Prostate gland (tissue), 2 donors: ENCODE results near the gene LGALS3BP. TPM values are rescaled to one million over a fixed set of nuclear protein-coding genes. Genes with fewer than 3 reads are reported as not detected.
"Not testable (repeated sequence)": the region's sequence is repeated elsewhere in the genome, so short reads cannot be mapped to it uniquely, and the experiment has no call there.

Source experiments
- DNase-seq: peaks from one replicate; pipeline ENCODE4 v3.0.0-alpha.2; 2019; ENCODE audit warnings: low spot score
- H3K27ac ChIP-seq, 2 donors: fragments of 200-600 bp; sonication (generic); 2 replicates each; pipeline ENCODE4 v1.5.1; 2017 to 2019
- H3K27me3 ChIP-seq: fragments of 200-600 bp; sonication (generic); replicated peaks from 2 replicates; pipeline ENCODE4 v1.5.1; 2019; ENCODE audit not compliant: insufficient read depth
- H3K36me3 ChIP-seq, 2 donors: fragments of 200-600 bp; sonication (generic); 1 replicate in 1 of 2; 2 replicates in 1 of 2; pipeline versions ENCODE4 v1.5.1 to v1.8.1; 2017 to 2019
- H3K4me1 ChIP-seq: fragments of 200-600 bp; sonication (generic); replicated peaks from 2 replicates; pipeline ENCODE4 v1.5.1; 2019
- H3K4me3 ChIP-seq, 2 donors: fragments of 200-600 bp; sonication (generic); 2 replicates each; pipeline ENCODE4 v1.5.1; 2017 to 2019
- H3K9me3 ChIP-seq: fragments of 200-600 bp; sonication (generic); 2 replicates; pipeline ENCODE4 v1.5.1; 2017
- POLR2A ChIP-seq: fragments of 450-650 bp; IDR thresholded peaks from one replicate; pipeline ENCODE4 v1.6.1; 2016; ENCODE audit warnings: antibody characterized with exemption, mild to moderate bottlenecking
- POLR2AphosphoS5 ChIP-seq: sonication (generic); formaldehyde crosslinking; IDR thresholded peaks from one replicate; pipeline ENCODE4 v1.6.1; 2017; ENCODE audit warnings: antibody characterized with exemption
- WGBS: methylation state at CpG from one replicate; pipeline ENCODE4 v1.1.5; 2018; 5-methylcytosine and 5-hydroxymethylcytosine counted together
- intact Hi-C: fragments of 100-400 bp; cut with DNase I; formaldehyde crosslinking; loops from one replicate; pipeline ENCODE4 v1.14.2; 2022
- total RNA-seq, 2 donors: library from RNA; depleted of rRNA; stranded (reverse); fragments of >200 nt; gene quantifications; one replicate each; pipeline ENCODE4 v1.1.0, GENCODE V29; 2016
- TF ChIP-seq, protein P1 (sequence below), 4 experiments: fragments of 200-600 bp in 2 of 4; fragments of 450-650 bp in 2 of 4; sonication (generic) in 2 of 4; IDR thresholded peaks; 1 replicate in 3 of 4; 2 replicates in 1 of 4; pipeline ENCODE4 v1.5.1; 2016 to 2019; ENCODE audit warnings: antibody characterized with exemption in 4 of 4, mild to moderate bottlenecking in 2 of 4, moderate library complexity in 2 of 4

LGALS3BP gene
- total RNA-seq, 2 donors from 2014 or later, result 570 to 890 TPM

GRCh38 chr17:78966910-78967600, 12.7 kb downstream of the LGALS3BP start:
- H3K27ac ChIP-seq, result no peak overlapping the region
- DNase-seq, result no peak
- no peaks in the 10 kb centered on the region for H3K27me3 ChIP-seq
- H3K4me1 ChIP-seq, result no peaks in the 10 kb centered on the region
- no peaks in the 10 kb centered on the region for H3K9me3 ChIP-seq
- 72% methylated on average over 23 of the region's 23 CpGs for WGBS
- no peak overlapping the region for H3K4me3 ChIP-seq
- TF ChIP-seq POLR2A (no peak), POLR2AphosphoS5 (no peak)
- TF ChIP-seq, protein P1, sequence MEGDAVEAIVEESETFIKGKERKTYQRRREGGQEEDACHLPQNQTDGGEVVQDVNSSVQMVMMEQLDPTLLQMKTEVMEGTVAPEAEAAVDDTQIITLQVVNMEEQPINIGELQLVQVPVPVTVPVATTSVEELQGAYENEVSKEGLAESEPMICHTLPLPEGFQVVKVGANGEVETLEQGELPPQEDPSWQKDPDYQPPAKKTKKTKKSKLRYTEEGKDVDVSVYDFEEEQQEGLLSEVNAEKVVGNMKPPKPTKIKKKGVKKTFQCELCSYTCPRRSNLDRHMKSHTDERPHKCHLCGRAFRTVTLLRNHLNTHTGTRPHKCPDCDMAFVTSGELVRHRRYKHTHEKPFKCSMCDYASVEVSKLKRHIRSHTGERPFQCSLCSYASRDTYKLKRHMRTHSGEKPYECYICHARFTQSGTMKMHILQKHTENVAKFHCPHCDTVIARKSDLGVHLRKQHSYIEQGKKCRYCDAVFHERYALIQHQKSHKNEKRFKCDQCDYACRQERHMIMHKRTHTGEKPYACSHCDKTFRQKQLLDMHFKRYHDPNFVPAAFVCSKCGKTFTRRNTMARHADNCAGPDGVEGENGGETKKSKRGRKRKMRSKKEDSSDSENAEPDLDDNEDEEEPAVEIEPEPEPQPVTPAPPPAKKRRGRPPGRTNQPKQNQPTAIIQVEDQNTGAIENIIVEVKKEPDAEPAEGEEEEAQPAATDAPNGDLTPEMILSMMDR (IDR thresholded peaks at IDR 0.05), result no peak
- intact Hi-C loops, result no loop called here
- no peaks in the 10 kb centered on the region for H3K36me3 ChIP-seq

GRCh38 chr17:78966123-78966813, 13.5 kb downstream of the LGALS3BP start:
- no peak for TF ChIP-seq POLR2AphosphoS5
- no peak for TF ChIP-seq POLR2A
- TF ChIP-seq, protein P1 (IDR thresholded peaks at IDR 0.05), result no peak
- H3K27me3 ChIP-seq, result no peaks in the 10 kb centered on the region
- H3K4me3 ChIP-seq, result no peak overlapping the region
- H3K9me3 ChIP-seq, result no peaks in the 10 kb centered on the region
- H3K36me3 ChIP-seq, result no peaks in the 10 kb centered on the region
- intact Hi-C loops, result no loop called here
- H3K4me1 ChIP-seq, result no peaks in the 10 kb centered on the region
- DNase-seq, result no peak
- 78% methylated on average over 26 of the region's 26 CpGs for WGBS
- H3K27ac ChIP-seq, result no peak overlapping the region

- H3K36me3 ChIP-seq, result no peaks in the 10 kb centered on the region
- H3K9me3 ChIP-seq, result no peaks in the 10 kb centered on the region
- no peak overlapping the region for H3K4me3 ChIP-seq
- TF ChIP-seq POLR2AphosphoS5, result no peak
- TF ChIP-seq, protein P1 (IDR thresholded peaks at IDR 0.05), result no peak
- no peak for TF ChIP-seq POLR2A
- DNase-seq, result no peak
- 78% methylated on average over 8 of the region's 8 CpGs for WGBS
- H3K27ac ChIP-seq, result no peak overlapping the region
- intact Hi-C loops, result no loop called here
- H3K27me3 ChIP-seq, result no peaks in the 10 kb centered on the region
- H3K4me1 ChIP-seq, result no peaks in the 10 kb centered on the region
These were observed 14.2 kb downstream of the LGALS3BP start for GRCh38 chr17:78965491-78965924.

GRCh38 chr17:78963378-78963777, 16.3 kb downstream of the LGALS3BP start:
- Histone ChIP-seq H3K4me1 (no peaks in the 10 kb centered on the region), H3K27me3 (no peaks in the 10 kb centered on the region), H3K4me3 (no peak overlapping the region), H3K27ac (no peak overlapping the region), H3K9me3 (no peaks in the 10 kb centered on the region), H3K36me3 (no peaks in the 10 kb centered on the region)
- intact Hi-C loops, result no loop called here
- TF ChIP-seq POLR2A, result no peak
- TF ChIP-seq, protein P1 (IDR thresholded peaks at IDR 0.05), result no peak
- no peak for TF ChIP-seq POLR2AphosphoS5
- DNase-seq, result no peak
- 90% methylated on average over 6 of the region's 6 CpGs for WGBS

DNA sequence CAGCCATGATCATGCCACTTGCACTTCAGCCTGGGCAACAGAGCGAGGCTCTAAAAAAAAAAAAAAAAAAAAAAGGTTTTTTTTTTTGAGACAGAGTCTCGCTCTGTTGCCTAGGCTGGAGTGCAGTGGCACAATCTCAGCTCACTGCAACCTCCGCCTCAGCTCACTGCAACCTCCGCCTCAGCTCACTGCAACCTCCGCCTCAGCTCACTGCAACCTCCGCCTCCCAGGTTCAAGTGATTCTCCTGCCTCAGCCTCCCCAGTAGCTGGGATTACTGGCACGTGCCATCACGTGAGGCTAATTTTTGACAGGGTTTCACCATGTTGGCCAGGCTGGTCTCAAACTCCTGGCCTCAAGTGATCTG, 16.8 kb downstream of the LGALS3BP start:
- DNase-seq, H3K36me3 ChIP-seq, H3K4me3 ChIP-seq, H3K4me1 ChIP-seq, H3K27me3 ChIP-seq, H3K27ac ChIP-seq, intact Hi-C loops, H3K9me3 ChIP-seq: not testable (repeated sequence)
- 95% methylated on average over 7 of the region's 8 CpGs for WGBS
